Measurements from ENCODE around the gene GNGT2.

DNA sequence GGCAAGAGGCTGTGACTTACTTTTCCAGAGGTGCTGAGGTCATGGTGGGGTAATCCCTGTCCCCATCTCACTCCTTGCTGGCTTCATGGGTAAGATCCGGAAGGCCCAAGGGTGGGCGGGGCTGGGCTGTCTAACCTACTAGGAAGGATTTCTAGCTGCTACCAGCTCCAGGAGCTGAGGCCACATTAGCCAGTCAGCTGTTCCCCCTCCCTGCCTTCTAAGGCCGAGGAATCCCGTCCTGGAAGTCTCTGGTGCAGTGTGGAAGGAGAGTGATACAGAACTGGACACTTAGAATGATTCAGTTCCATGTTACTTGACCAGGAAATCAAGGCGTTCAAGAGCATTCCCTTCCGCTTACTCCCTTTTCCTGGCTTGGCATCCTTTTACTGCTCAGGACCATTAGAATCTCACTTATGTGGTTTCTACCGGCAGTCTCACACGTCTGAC is 8.9 kb downstream of the GNGT2 start:
- TF ChIP-seq CTCF (IDR thresholded peaks at IDR 0.05) (no peak), EZH2phosphoT487 (IDR thresholded peaks at IDR 0.05) (no peak), EZH2 (IDR thresholded peaks at IDR 0.05) (no peak)

All from neural progenitor cell (in vitro differentiated cells).